Measurements from ENCODE around the gene CACNB1.

GRCh38 chr17:39161962-39162361, 35.5 kb downstream of the CACNB1 start:
- TF ChIP-seq CTCF (IDR thresholded peaks at IDR 0.05) (no peak), EP300 (IDR thresholded peaks at IDR 0.05) (no peak), POLR2A (IDR thresholded peaks at IDR 0.05) (no peak)

All from tibial nerve (tissue), 4 donors.